Measurements from ENCODE around the gene DENND2C.

Gene DENND2C

DNA sequence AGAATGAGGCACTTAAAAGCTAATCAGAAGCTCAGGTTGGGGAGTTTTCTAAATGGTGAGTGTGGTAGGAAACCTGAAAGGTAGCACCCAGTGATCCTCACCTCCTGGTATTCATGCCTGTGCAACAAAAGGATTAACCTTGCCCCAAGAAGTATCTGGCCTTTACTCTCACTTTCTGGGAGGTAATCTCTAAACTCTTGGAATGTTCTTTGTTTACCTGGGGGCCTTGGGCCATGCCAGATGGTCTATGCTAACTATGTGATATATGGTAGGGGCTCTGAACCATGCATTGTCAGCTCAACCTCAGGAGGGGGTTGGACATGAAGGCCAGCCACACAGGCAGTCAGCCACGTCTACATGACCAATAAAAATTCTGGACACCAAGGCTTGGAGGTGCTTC, 134.4 kb downstream of the DENND2C start:
- no peak overlapping the region for H3K4me3 ChIP-seq (ENCODE audit: low read length)
- DNase-seq (ENCODE audit: low read depth): no peak

More for the DNA sequence above, 134.4 kb downstream of the DENND2C start:
- TF ChIP-seq, protein P1, sequence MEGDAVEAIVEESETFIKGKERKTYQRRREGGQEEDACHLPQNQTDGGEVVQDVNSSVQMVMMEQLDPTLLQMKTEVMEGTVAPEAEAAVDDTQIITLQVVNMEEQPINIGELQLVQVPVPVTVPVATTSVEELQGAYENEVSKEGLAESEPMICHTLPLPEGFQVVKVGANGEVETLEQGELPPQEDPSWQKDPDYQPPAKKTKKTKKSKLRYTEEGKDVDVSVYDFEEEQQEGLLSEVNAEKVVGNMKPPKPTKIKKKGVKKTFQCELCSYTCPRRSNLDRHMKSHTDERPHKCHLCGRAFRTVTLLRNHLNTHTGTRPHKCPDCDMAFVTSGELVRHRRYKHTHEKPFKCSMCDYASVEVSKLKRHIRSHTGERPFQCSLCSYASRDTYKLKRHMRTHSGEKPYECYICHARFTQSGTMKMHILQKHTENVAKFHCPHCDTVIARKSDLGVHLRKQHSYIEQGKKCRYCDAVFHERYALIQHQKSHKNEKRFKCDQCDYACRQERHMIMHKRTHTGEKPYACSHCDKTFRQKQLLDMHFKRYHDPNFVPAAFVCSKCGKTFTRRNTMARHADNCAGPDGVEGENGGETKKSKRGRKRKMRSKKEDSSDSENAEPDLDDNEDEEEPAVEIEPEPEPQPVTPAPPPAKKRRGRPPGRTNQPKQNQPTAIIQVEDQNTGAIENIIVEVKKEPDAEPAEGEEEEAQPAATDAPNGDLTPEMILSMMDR (conservative IDR thresholded peaks at IDR 0.05; ENCODE audit: low read depth, low read length): no peak

All from retinal pigment epithelial cell (primary cell).